Myocyte (in vitro differentiated cells): ENCODE results near the gene OBSL1. TPM values are rescaled to one million over a fixed set of nuclear protein-coding genes. Genes with fewer than 3 reads are reported as not detected.

Source experiments
- DNase-seq: peaks from one replicate; pipeline ENCODE4 v3.0.0-alpha.2; 2012; ENCODE audit warnings: low read depth
- polyA plus RNA-seq: library from polyadenylated mRNA; unstranded; fragments of >200 nt; gene quantifications from one replicate; pipeline ENCODE4 v1.2.1, GENCODE V29; 2012; ENCODE audit warnings: missing spikeins
- total RNA-seq: library from RNA; depleted of rRNA; stranded (reverse); fragments of >200 nt; gene quantifications from 2 replicates; pipeline ENCODE4 v1.2.3, GENCODE V29; 2014

Gene OBSL1
- total RNA-seq = 159 and 173 TPM in 2 replicates
- 139 TPM for polyA plus RNA-seq

DNA sequence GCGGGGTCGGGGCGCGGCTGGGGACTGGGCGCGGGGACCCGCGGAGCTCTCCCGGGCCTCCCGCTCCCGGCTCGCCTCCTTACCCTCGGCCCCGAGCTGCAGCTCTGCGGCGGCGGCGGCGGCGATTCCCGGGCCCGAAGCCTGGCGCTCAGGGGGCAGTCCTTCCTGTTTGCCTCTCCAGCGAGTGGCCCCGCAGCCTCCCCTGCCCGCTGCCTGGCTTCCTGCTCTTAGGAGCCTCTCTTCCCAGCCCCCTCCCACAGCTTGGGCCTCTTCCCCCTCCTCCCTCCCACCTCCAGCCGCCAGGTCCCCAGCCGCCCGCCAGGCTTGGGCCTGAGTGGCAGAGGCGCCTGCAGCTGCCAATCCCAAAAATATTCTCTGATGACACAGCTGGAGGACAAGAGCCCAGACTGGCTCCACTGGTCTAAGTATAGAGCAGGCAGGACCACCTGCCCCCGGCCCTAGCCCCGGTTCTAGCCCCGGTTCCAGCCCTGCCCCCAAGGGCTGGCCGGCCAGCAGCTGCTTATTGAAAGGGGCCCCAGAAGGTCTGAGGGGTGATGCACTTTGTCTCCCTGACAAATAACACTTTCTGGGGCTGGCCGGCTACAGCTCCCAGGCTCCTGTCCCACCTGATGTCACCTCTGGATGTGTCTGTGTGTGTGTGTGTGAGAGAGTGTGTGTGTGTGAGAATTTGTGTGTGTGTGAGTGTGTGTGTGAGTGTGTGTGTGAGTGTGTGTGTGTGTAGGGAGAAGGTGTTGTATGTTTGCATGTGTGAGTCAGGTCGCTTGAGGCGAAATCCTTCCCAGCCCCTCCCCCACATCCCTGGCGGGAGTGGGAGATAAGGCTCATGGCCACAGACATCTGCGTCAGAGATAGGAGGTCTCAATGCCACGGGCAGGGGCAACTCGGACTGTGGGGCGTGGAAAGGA lies at the start of gene OBSL1:
TSS of gene OBSL1 (minus strand) at position 229 of the 926 bp plus-strand sequence. CDS start 307 bp downstream, outside the sequence.
- DNase-seq = peak; percentile 96

DNA sequence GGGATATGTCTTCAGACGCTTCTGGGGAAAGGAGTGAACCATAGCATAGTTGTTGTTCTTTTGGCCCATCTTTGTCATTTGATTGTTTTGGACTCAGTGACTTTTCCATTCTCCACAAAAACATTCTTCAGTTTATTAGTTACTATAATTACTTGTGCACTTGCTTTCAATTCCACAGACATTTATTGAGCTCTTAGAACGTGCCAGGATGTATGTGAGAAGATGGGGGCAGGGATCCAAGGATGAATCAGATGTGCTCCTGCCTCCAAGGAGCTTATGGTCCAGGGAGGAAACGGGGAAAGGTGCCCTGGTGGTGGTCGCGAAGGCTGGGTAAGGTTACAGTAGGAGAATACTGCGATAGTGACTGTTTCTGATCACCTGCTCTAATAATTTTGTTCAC lies 49.2 kb upstream of the OBSL1 start:
- DNase-seq = peak; percentile 59

DNA sequence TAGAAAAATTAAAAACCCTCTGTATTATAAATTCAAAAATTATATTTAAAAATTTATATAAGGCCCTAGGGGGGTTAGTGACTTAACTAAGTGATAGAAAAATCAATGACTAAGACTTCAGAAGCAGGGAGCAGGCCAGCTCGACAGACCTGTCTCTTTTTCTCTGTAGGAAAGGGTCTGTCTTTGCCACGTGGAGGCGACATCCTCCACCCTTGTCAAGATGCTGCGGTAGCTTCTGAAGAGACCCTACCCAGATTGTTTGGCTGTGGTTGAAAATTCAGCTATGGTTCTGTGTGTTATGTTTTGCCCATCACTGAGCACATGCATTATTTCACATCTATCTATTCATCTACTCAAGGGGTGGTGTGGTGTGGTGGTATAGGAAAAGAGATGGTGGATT lies 47.9 kb upstream of the OBSL1 start:
- peak; percentile 12 for DNase-seq

GRCh38 chr2:219618733-219619122 lies 47.4 kb upstream of the OBSL1 start:
- no peak for DNase-seq

- DNase-seq = no peak
Observed at GRCh38 chr2:219616550-219616949, 45.2 kb upstream of the OBSL1 start.

GRCh38 chr2:219615894-219616293 lies 44.6 kb upstream of the OBSL1 start:
- no peak for DNase-seq

- DNase-seq = no peak
Observed at GRCh38 chr2:219615036-219615435, 43.7 kb upstream of the OBSL1 start.

- DNase-seq = no peak
Observed at GRCh38 chr2:219614076-219614860, 42.9 kb upstream of the OBSL1 start.

- no peak for DNase-seq
Observed at GRCh38 chr2:219613461-219614070, 42.2 kb upstream of the OBSL1 start.

DNA sequence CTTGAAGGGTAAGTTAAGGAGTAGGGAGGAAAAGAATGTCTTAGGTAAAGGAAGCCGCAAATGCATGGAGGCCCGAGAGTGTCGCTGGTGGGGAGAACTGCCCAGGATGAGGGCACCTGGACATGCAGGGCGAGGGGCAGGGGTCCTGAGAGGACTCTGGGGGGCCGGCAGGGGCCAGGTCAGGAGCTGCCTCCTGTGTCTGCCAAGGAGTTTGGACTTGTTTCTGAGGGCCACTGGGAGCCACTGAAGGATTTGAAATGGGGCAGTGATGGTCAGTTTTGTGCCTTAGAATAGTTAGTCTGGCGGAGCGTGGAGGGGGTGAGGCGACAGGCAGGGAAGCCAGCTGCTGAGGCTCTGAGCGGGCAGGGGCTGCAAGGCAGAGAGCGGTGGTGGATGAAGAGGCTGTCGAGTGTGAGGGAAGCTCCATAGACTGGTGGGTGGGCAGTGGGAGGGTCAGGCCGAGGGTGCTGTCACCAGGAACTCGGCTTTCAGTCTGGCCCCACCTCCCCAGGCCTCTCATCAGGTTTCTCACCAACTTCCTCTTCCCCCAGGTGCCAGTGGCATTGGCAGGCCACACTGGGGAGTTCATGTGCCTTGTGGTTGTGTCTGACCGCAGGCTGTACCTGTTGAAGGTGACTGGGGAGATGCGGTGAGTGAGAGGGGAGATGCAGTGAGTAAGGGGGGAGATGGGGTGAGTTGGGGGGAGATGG lies 41.4 kb upstream of the OBSL1 start:
- no peak for DNase-seq

DNA sequence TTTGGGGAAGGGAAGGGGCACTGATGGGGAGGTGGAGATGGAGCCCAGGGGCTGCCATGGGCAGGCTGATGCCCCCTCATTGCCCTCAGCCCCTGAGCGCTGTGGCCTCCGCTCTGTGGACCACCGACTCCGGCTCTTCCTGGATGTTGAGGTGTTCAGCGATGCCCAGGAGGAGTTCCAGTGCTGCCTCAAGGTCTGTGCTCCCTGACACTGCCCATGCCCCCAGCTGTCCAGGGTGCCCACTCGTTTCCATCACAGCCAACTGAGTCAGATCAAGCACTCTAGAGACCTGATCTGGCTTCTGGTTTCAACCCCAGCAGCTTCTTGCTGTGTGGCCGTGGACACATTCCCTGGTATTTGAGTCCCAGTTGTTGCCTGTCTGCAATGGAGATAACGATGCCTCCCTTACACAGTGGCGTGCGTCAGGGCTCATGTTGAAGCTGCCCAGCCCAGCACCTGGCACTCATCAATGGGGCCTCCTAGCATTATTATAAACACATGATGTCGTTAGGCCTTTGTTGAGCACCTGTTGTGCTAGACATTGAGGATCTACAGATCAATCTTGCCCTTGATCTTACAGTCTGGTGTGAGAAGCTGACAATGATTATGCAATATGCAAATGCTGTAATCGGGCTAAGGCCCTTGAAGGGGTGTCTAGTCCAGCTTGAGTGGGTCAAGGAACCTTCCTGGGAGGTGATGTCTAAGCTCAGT lies 40.7 kb upstream of the OBSL1 start:
- peak; percentile 81 for DNase-seq

- DNase-seq = peak; percentile 15
Observed at GRCh38 chr2:219611306-219611705, 40.0 kb upstream of the OBSL1 start.

GRCh38 chr2:219609149-219609750 lies 37.9 kb upstream of the OBSL1 start:
- DNase-seq = no peak

GRCh38 chr2:219608399-219608964 lies 37.1 kb upstream of the OBSL1 start:
- no peak for DNase-seq

DNA sequence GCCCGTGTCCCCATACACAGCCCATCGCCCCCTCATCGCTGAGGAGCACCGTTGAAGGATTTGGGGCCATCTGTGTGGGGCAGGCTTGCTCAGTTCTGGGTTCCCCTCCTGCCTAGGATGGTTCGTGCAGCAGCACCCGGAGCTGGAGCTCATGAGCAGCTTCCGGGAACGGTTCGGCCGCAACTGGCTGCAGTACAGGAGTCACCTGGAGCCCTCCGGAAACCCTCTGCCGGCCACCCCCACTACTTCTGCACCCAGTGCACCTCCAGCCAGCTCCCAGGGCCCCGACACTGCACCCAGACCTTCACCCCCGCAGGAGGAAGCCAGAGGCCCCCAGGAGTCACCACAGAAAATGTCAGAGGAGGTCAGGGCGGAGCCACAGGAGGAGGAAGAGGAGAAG lies 36.6 kb upstream of the OBSL1 start:
- DNase-seq = no peak

GRCh38 chr2:219605607-219605954 lies 34.2 kb upstream of the OBSL1 start:
- DNase-seq = no peak

GRCh38 chr2:219603771-219604170 lies 32.4 kb upstream of the OBSL1 start:
- no peak for DNase-seq

DNA sequence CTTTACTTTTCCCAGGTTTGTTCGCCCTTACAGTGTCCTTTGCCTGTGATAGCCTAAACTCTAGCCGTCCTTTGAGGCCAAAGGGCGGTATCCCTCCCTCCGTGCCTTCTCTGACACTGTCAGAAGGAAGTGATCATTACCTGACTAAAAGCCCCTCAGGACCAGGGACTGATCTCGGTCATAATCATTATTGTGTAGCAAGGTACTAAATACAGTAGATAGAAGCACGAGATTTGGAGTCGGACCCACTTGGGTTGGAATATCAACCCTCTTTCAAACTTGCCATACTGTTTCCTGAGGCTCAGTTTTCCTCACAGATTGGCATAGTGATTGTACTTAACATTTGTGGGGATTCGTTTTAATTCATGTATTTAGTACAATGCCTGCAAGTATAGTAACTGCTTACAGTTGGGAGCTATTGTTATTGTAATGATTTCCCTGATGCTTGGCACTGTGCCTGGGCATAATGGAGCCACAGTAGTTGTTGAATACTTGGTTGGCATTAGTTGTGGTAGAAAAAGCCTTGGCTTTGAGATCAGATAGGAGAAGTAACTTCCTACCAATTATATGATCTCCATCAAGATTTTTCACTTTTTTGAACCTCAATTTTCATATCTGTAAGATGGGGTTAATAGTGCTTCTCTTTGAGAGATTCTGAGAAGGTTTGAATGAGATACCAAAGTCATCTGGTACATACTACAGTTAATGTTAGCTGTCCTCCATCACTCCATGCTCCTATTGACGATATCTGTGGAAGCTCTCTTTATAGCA lies 27.2 kb upstream of the OBSL1 start:
- DNase-seq = no peak
